HepG2 (cell line): ENCODE measurements around the gene ACACA. TPM values are rescaled to one million over a fixed set of nuclear protein-coding genes. Genes with fewer than 3 reads are reported as not detected.

Experiments
- ATAC-seq: fragments of 200-7000 bp; cut with Tn5 transposase; 3 replicates; pipeline ENCODE4 v1.9.1; 2020; ENCODE audit warnings: mild to moderate bottlenecking, moderate library complexity
- BruUV-seq: library from RNA; stranded (reverse); fragments of 400-500 nt; replicated peaks from 2 replicates; lab custom pipeline; 2021; lab: Mats Ljungman, UMichigan
- CTCF ChIA-PET: fragments of 300-600 bp; formaldehyde crosslinking; extraction: SDS; loops from one replicate; lab custom pipeline; 2021; ENCODE audit warnings: low total read pairs, inconsistent platforms, low intra/inter-chr PET ratio; lab: Yijun Ruan, JAX
- POLR2A ChIA-PET: fragments of 350-600 bp; sonication (Branson Sonifier 250); formaldehyde crosslinking; loops from one replicate; lab custom pipeline; 2020; ENCODE audit warnings: antibody characterized with exemption, inconsistent platforms; lab: Yijun Ruan, JAX
- DNase-seq: peaks from one replicate; pipeline ENCODE4 v3.0.0-alpha.2; 2015; ENCODE audit warnings: low spot score
- FAIRE-seq: peaks from 3 replicates; lab custom pipeline; 2011; peaks lifted over from hg19 to GRCh38; lab: Jason Lieb, UNC
- H2AFZ ChIP-seq: one replicate; pipeline ENCODE4 v1.6.1; 2011; ENCODE audit warnings: low read length, inconsistent platforms
- H3K27ac ChIP-seq: fragments of 300-600 bp; 3 replicates; pipeline ENCODE4 v1.8.0; 2011; ENCODE audit warnings: mixed run types, mild to moderate bottlenecking, mixed read lengths, low read length, inconsistent platforms; ENCODE audit not compliant: insufficient read depth; ENCODE audit errors: extremely low read length
- H3K27me3 ChIP-seq, 2 experiments: fragments of 200-600 bp in 1 of 2; 2 replicates in 1 of 2; 3 replicates in 1 of 2; pipeline versions ENCODE4 v1.6.0 to v1.8.0; 2011; ENCODE audit warnings: low read length in 2 of 2, mild to moderate bottlenecking in 2 of 2, moderate library complexity in 2 of 2, inconsistent platforms in 1 of 2; ENCODE audit not compliant: insufficient read depth in 2 of 2, control insufficient read depth in 1 of 2
- H3K36me3 ChIP-seq, 2 experiments: fragments of 200-600 bp in 1 of 2; replicated peaks in 1 of 2; 2 replicates in 1 of 2; 3 replicates in 1 of 2; pipeline versions ENCODE4 v1.5.1 to v1.8.0; 2011; ENCODE audit warnings: low read length in 2 of 2, inconsistent platforms in 1 of 2; ENCODE audit not compliant: insufficient read depth in 2 of 2, control insufficient read depth in 1 of 2
- H3K4me1 ChIP-seq: 2 replicates; pipeline ENCODE4 v1.5.1; 2012; ENCODE audit warnings: low read length, inconsistent platforms; ENCODE audit not compliant: insufficient read depth
- H3K4me2 ChIP-seq: 2 replicates; pipeline ENCODE4 v1.6.0; 2011; ENCODE audit warnings: low read depth, low read length, inconsistent platforms
- H3K4me3 ChIP-seq, 3 experiments: fragments of 200-600 bp in 1 of 3; sonication (generic), shearing (Covaris generic) in 1 of 3; replicated peaks in 1 of 3; 2 replicates each; pipeline ENCODE4 v1.5.1; 2011 to 2016; ENCODE audit warnings: low read length in 3 of 3, inconsistent platforms in 2 of 3, low read depth in 2 of 3, mild to moderate bottlenecking in 2 of 3, control low read depth in 1 of 3, mixed read lengths in 1 of 3; ENCODE audit not compliant: insufficient read depth in 1 of 3
- H3K79me2 ChIP-seq: one replicate; pipeline ENCODE4 v1.6.1; 2011; ENCODE audit warnings: low read length, inconsistent platforms; ENCODE audit not compliant: insufficient read depth
- H3K9ac ChIP-seq: 2 replicates; pipeline ENCODE4 v1.6.0; 2011; ENCODE audit warnings: mild to moderate bottlenecking, low read depth, low read length, inconsistent platforms; ENCODE audit not compliant: insufficient read depth
- H3K9me3 ChIP-seq: 2 replicates; pipeline ENCODE4 v1.5.1; 2012; ENCODE audit warnings: mild to moderate bottlenecking, low read length
- H4K20me1 ChIP-seq: 2 replicates; pipeline ENCODE4 v1.6.0; 2011; ENCODE audit warnings: inconsistent platforms, mild to moderate bottlenecking, low read length, moderate library complexity; ENCODE audit not compliant: insufficient read depth
- ARHGAP35 ChIP-seq: sonication (generic); formaldehyde crosslinking; IDR thresholded peaks from 2 replicates; pipeline ENCODE4 v1.9.0; 2022; ENCODE audit warnings: mild to moderate bottlenecking, inconsistent platforms, moderate library complexity, missing genetic modification reagents, borderline replicate concordance
- CEBPB ChIP-seq: IDR thresholded peaks from 2 replicates; pipeline ENCODE4 v1.6.1; 2011; ENCODE audit warnings: low read depth, low read length, improper control_type of control experiment, borderline replicate concordance
- HDAC1 ChIP-seq: sonication (generic); formaldehyde crosslinking; IDR thresholded peaks from 2 replicates; pipeline ENCODE4 v1.5.1; 2020; ENCODE audit warnings: mild to moderate bottlenecking, missing genetic modification reagents
- MEF2D ChIP-seq: sonication (generic); formaldehyde crosslinking; IDR thresholded peaks from 2 replicates; pipeline ENCODE4 v1.5.1; 2020; ENCODE audit warnings: mild to moderate bottlenecking, missing genetic modification reagents
- ONECUT2 ChIP-seq: sonication (generic); formaldehyde crosslinking; IDR thresholded peaks from 2 replicates; pipeline ENCODE4 v1.4.0; 2020; ENCODE audit warnings: missing genetic modification reagents
- TOPORS ChIP-seq: sonication (generic); formaldehyde crosslinking; IDR thresholded peaks from 2 replicates; pipeline ENCODE4 v1.8.0; 2023; ENCODE audit warnings: mild to moderate bottlenecking, missing genetic modification reagents
- YEATS2 ChIP-seq: sonication (generic); formaldehyde crosslinking; IDR thresholded peaks from 2 replicates; pipeline ENCODE4 v1.4.0; 2020; ENCODE audit warnings: missing genetic modification reagents, borderline replicate concordance
- ZBTB38 ChIP-seq: sonication (generic); formaldehyde crosslinking; IDR thresholded peaks from 2 replicates; pipeline ENCODE4 v1.5.1; 2020; ENCODE audit warnings: mild to moderate bottlenecking, missing genetic modification reagents
- ZNF552 ChIP-seq: sonication (generic); formaldehyde crosslinking; IDR thresholded peaks from 2 replicates; pipeline ENCODE4 v1.9.0; 2022; ENCODE audit warnings: missing genetic modification reagents, mild to moderate bottlenecking, borderline replicate concordance
- ZNF564 ChIP-seq: sonication (generic); formaldehyde crosslinking; IDR thresholded peaks from 2 replicates; pipeline ENCODE4 v1.8.1; 2023; ENCODE audit warnings: mild to moderate bottlenecking, missing genetic modification reagents
- ZNF607 ChIP-seq: sonication (generic); formaldehyde crosslinking; IDR thresholded peaks from 2 replicates; pipeline ENCODE4 v1.5.1; 2020; ENCODE audit warnings: missing genetic modification reagents, mild to moderate bottlenecking, borderline replicate concordance
- ZNF780A ChIP-seq: sonication (generic); formaldehyde crosslinking; IDR thresholded peaks from 2 replicates; pipeline ENCODE4 v1.8.0; 2022; ENCODE audit warnings: mild to moderate bottlenecking, missing genetic modification reagents, moderate library complexity
- WGBS: methylation state at CpG from one replicate; pipeline ENCODE4 v1.1.6; 2017; ENCODE audit warnings: low lambda C conversion rate; 5-methylcytosine and 5-hydroxymethylcytosine counted together
- in situ Hi-C: cut with HindIII; loops from 2 replicates; pipeline ENCODE4 v1.10.0; 2017; ENCODE audit warnings: low pct_unique_long_range_greater_than_20kb; ENCODE audit not compliant: extremely low pct_ligation_motif_present
- intact Hi-C: fragments of 100-400 bp; cut with micrococcal nuclease; formaldehyde crosslinking; loops from one replicate; pipeline ENCODE4 v1.10.0; 2022; ENCODE audit not compliant: unreplicated experiment
- polyA plus RNA-seq, 8 experiments: library from polyadenylated mRNA; depleted of rRNA in 3 of 8; stranded (reverse) in 7 of 8; unstranded in 1 of 8; fragments of >200 nt; fragmentation: Illumina TruSeq in 4 of 8; extraction: Trizol in 4 of 8; gene quantifications; 2 replicates each; pipeline versions ENCODE4 v1.2.1 to v1.2.3, GENCODE V29; 2011 to 2016; ENCODE audit warnings: low read depth in 4 of 8, missing spikeins in 1 of 8, mixed read lengths in 1 of 8; ENCODE audit not compliant: insufficient read depth in 1 of 8
- total RNA-seq, 5 experiments: library from RNA; depleted of rRNA; stranded (reverse); fragments of >200 nt; fragmentation: Illumina TruSeq; extraction: Trizol; gene quantifications; 2 replicates each; pipeline ENCODE4 v1.2.3, GENCODE V29; 2016; ENCODE audit warnings: low read depth in 1 of 5
- TF ChIP-seq, protein P1 (sequence below): sonication (generic); formaldehyde crosslinking; IDR thresholded peaks from 2 replicates; pipeline ENCODE4 v1.5.1; 2020; ENCODE audit warnings: mild to moderate bottlenecking, moderate library complexity, missing genetic modification reagents
- TF ChIP-seq, protein P2 (sequence below): sonication (generic); formaldehyde crosslinking; IDR thresholded peaks from 2 replicates; pipeline ENCODE4 v1.5.0; 2020; ENCODE audit warnings: missing genetic modification reagents
- TF ChIP-seq, protein P3 (sequence below): sonication (generic); formaldehyde crosslinking; IDR thresholded peaks from 2 replicates; pipeline ENCODE4 v1.5.0; 2020; ENCODE audit warnings: missing genetic modification reagents
- TF ChIP-seq, protein P4 (sequence below): sonication (generic); formaldehyde crosslinking; IDR thresholded peaks from 2 replicates; pipeline ENCODE4 v1.4.0; 2020; ENCODE audit warnings: missing genetic modification reagents, mild to moderate bottlenecking, borderline replicate concordance

The ACACA gene
- total and polyA plus RNA-seq, 2 of the 13 experiments (the other 11 are each of a cell fraction or from before 2014, with no cell fraction given): 39.2 to 47.2 TPM

DNA sequence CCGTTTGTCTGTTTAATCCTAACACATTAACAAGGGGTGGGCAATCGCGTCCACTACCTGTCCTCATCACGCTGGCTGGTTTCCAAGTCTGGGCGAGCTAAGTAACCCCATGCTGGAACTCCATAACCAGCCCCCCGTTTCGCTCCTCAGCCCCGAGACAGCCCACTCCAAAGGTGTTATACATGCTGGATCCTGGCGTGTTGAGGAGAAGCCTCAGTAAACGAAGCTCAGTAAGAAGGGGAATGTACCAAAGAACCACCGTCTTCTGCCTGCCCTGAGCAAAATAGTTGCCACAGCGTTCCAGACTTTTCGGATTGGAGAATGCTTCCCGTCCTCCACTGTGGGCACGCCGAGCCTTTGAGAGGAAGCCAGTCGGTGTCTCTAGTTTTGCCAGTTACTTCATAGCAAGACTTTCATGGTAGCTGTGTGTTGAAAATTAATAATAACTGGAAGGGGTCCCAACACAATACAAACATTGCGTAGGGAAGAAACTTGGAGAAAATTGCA, 46.9 kb downstream of the ACACA start:
- FAIRE-seq (no peak), DNase-seq (no peak), ATAC-seq (no peak)
- H4K20me1 ChIP-seq: 0 out of 2 replicates have a peak, but pooled peaks cover 9% of the 10 kb centered on the region
- H3K9ac ChIP-seq: peak overlapping the region; percentile 72
- H3K27me3 ChIP-seq: no peaks in the 10 kb centered on the region; a peak in 1 of 5 replicates
- in situ Hi-C loops: no loop called here
- TSS peak; percentile 86 for BruUV-seq
- H3K4me3 ChIP-seq: peak overlapping the region in 2 of 3 experiments; percentile 52 to 66; a peak in 4 of 6 replicates
- no peaks in the 10 kb centered on the region; a peak in 1 of 5 replicates for H3K36me3 ChIP-seq
- CTCF ChIA-PET: interaction anchor here (2.3 kb wide), 1 partner anchor 13 kb away, joined by 9 read pairs; no protein-coding TSS in a partner anchor
- intact Hi-C loops: no loop called here
- no peaks in the 10 kb centered on the region for H3K9me3 ChIP-seq
- POLR2A ChIA-PET: interaction anchor here (0.7 to 1.7 kb wide), 3 partner anchors 10 to 36 kb away, joined by 3 to 5 read pairs (median 4); no protein-coding TSS in a partner anchor
- no peak overlapping the region for H2AFZ ChIP-seq
- H3K4me1 ChIP-seq: peaks cover 42% of the 10 kb centered on the region
- peak overlapping the region; percentile 78 for H3K27ac ChIP-seq
- WGBS: 75% methylated on average over 17 of the region's 18 CpGs
- peak overlapping the region; percentile 69 for H3K4me2 ChIP-seq
- peaks cover 37% of the 10 kb centered on the region for H3K79me2 ChIP-seq
- TF ChIP-seq HDAC1 (CRISPR knock-in tag): 0 out of 2 replicates have a peak, but pooled peaks have one; percentile 14
- TF ChIP-seq ARHGAP35 (CRISPR knock-in tag): peak; percentile 59; the same call in 1 of the 2 replicates
- TF ChIP-seq ZBTB38 (CRISPR knock-in tag): peak; percentile 70; the same call in 1 of the 2 replicates
- TF ChIP-seq, protein P1, sequence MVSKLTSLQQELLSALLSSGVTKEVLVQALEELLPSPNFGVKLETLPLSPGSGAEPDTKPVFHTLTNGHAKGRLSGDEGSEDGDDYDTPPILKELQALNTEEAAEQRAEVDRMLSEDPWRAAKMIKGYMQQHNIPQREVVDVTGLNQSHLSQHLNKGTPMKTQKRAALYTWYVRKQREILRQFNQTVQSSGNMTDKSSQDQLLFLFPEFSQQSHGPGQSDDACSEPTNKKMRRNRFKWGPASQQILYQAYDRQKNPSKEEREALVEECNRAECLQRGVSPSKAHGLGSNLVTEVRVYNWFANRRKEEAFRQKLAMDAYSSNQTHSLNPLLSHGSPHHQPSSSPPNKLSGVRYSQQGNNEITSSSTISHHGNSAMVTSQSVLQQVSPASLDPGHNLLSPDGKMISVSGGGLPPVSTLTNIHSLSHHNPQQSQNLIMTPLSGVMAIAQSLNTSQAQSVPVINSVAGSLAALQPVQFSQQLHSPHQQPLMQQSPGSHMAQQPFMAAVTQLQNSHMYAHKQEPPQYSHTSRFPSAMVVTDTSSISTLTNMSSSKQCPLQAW (CRISPR knock-in tag): peak; percentile 25; the same call in 1 of the 2 replicates
- no peak for TF ChIP-seq CEBPB
- TF ChIP-seq ZNF564: 0 out of 2 replicates have a peak, but pooled peaks have one; percentile 56
- no peak for TF ChIP-seq ZNF780A (CRISPR knock-in tag)
- 0 out of 2 replicates have a peak, but pooled peaks have one; percentile 40 for TF ChIP-seq ZNF552 (CRISPR knock-in tag)
- no peak for TF ChIP-seq ONECUT2
- TF ChIP-seq, protein P2, sequence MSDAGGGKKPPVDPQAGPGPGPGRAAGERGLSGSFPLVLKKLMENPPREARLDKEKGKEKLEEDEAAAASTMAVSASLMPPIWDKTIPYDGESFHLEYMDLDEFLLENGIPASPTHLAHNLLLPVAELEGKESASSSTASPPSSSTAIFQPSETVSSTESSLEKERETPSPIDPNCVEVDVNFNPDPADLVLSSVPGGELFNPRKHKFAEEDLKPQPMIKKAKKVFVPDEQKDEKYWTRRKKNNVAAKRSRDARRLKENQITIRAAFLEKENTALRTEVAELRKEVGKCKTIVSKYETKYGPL (CRISPR knock-in tag): no peak
- TF ChIP-seq TOPORS (CRISPR knock-in tag): 0 out of 2 replicates have a peak, but pooled peaks have one; percentile 10
- peak; percentile 55; the same call in 1 of the 2 replicates for TF ChIP-seq MEF2D
- peak; percentile 21; the same call in 1 of the 2 replicates for TF ChIP-seq ZNF607
- TF ChIP-seq, protein P3, sequence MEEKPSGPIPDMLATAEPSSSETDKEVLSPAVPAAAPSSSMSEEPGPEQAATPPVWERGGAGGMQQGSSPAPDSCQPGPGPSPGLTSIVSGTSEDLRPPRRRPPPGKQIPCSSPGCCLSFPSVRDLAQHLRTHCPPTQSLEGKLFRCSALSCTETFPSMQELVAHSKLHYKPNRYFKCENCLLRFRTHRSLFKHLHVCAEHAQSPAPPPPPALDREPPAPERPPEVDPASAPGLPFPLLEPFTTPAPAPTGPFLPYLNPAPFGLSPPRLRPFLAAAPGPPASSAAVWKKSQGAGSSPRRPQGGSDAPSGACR (CRISPR knock-in tag): no peak
- TF ChIP-seq, protein P4, sequence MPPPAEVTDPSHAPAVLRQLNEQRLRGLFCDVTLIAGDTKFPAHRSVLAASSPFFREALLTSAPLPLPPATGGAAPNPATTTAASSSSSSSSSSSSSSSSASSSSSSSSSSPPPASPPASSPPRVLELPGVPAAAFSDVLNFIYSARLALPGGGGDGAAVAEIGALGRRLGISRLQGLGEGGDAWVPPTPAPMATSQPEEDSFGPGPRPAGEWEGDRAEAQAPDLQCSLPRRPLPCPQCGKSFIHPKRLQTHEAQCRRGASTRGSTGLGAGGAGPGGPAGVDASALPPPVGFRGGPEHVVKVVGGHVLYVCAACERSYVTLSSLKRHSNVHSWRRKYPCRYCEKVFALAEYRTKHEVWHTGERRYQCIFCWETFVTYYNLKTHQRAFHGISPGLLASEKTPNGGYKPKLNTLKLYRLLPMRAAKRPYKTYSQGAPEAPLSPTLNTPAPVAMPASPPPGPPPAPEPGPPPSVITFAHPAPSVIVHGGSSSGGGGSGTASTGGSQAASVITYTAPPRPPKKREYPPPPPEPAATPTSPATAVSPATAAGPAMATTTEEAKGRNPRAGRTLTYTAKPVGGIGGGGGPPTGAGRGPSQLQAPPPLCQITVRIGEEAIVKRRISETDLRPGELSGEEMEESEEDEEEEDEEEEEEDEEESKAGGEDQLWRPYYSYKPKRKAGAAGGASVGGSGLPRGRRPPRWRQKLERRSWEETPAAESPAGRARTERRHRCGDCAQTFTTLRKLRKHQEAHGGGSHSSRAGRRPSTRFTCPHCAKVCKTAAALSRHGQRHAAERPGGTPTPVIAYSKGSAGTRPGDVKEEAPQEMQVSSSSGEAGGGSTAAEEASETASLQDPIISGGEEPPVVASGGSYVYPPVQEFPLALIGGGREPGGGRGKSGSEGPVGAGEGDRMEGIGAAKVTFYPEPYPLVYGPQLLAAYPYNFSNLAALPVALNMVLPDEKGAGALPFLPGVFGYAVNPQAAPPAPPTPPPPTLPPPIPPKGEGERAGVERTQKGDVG (CRISPR knock-in tag): peak; percentile 48; the same call in 1 of the 2 replicates
- no peak for TF ChIP-seq YEATS2 (CRISPR knock-in tag)
